ENCODE measurements around the gene HIVEP1. TPM values are rescaled to one million over a fixed set of nuclear protein-coding genes. Genes with fewer than 3 reads are reported as not detected.

HIVEP1 gene
- total and polyA plus RNA-seq, 3 donors from 2014 or later = 15.5 to 53.3 (median 44.1) TPM

GRCh38 chr6:12024699-12025434 is 12.8 kb downstream of the HIVEP1 start:
- Histone ChIP-seq H3K36me3 (ENCODE audit: low read depth, missing control alignments) (no peaks in the 10 kb centered on the region), H3K27me3 (no peaks in the 10 kb centered on the region), H3K9me3 (no peaks in the 10 kb centered on the region), H3K4me3 (no peak overlapping the region), H3K27ac (no peak overlapping the region), H3K4me1 (no peaks in the 10 kb centered on the region)
- 94% methylated on average over 4 of the region's 4 CpGs for WGBS, 2 donors
- intact Hi-C loops (cut with DNase I; ENCODE audit: low total_unique reads) = no loop called here
- TF ChIP-seq POLR2A (IDR thresholded peaks at IDR 0.05) = no peak
- no peak for DNase-seq

- no peaks in the 10 kb centered on the region for H3K4me1 ChIP-seq
- WGBS, 2 donors = 73 to 79% methylated on average over 4 of the region's 4 CpGs
Observed at GRCh38 chr6:12026120-12026519, 14.0 kb downstream of the HIVEP1 start.

DNA sequence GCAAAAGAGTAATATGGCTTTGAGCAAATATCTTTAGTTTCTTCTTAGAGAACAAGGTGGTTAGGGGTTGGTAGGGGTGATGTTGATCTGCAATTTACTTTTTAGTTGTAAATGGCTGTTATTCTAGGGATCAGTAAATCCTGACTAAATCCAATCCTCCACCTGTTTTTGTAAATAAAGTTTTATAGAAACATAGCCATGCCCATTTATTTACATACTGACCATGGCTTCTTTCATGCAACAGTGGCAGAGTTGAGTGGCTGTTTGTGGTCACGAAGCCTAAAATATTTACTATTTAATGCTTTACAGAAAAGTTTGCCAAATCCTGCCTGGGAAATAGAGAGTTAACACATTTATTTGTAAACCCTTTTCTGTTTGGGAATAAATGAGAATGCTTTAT is 14.7 kb downstream of the HIVEP1 start:
- H3K4me1 ChIP-seq = no peaks in the 10 kb centered on the region
- intact Hi-C loops (cut with DNase I; ENCODE audit: low total_unique reads) = no loop called here
- WGBS, 2 donors = 90 to 93% methylated on average over 1 of the region's 1 CpG
- no peaks in the 10 kb centered on the region for H3K27me3 ChIP-seq
- no peaks in the 10 kb centered on the region for H3K36me3 ChIP-seq (ENCODE audit: low read depth, missing control alignments)
- H3K27ac ChIP-seq = no peak overlapping the region
- DNase-seq = no peak
- H3K9me3 ChIP-seq = no peaks in the 10 kb centered on the region
- TF ChIP-seq CTCF (IDR thresholded peaks at IDR 0.05) (no peak), POLR2A (IDR thresholded peaks at IDR 0.05) (no peak)
- H3K4me3 ChIP-seq = no peak overlapping the region

More at GRCh38 chr6:12026120-12026519, 14.0 kb downstream of the HIVEP1 start:
- no peak for TF ChIP-seq CTCF (IDR thresholded peaks at IDR 0.05)
- no peak for TF ChIP-seq POLR2A (IDR thresholded peaks at IDR 0.05)
- Histone ChIP-seq H3K9me3 (no peaks in the 10 kb centered on the region), H3K27me3 (no peaks in the 10 kb centered on the region), H3K36me3 (ENCODE audit: low read depth, missing control alignments) (no peaks in the 10 kb centered on the region), H3K27ac (no peak overlapping the region), H3K4me3 (no peak overlapping the region)
- intact Hi-C loops (cut with DNase I; ENCODE audit: low total_unique reads) = no loop called here
- DNase-seq = no peak

DNA sequence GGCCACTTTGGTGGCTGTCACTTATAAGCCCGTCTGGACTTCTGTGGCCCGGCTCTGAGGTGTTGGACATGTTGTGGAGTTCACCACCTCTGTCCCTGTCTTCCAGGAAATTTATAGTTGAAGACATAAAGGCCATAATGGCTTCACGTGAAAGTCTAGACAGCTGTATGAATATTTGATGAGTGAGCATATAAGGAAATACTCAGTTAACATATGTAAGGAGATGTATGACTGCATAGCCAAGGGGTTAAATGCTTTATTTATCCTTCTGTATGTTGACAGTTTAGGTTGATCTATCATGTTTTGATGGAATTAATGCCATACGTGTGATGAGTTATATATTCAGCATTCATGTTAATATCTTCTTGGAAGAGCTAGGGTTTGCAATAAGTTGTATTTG is 16.1 kb downstream of the HIVEP1 start:
- no peak for TF ChIP-seq CTCF (IDR thresholded peaks at IDR 0.05)
- Histone ChIP-seq H3K9me3 (no peaks in the 10 kb centered on the region), H3K4me3 (no peak overlapping the region), H3K27ac (no peak overlapping the region), H3K36me3 (ENCODE audit: low read depth, missing control alignments) (no peaks in the 10 kb centered on the region), H3K4me1 (no peaks in the 10 kb centered on the region), H3K27me3 (no peaks in the 10 kb centered on the region)
- intact Hi-C loops (cut with DNase I; ENCODE audit: low total_unique reads) = no loop called here
- DNase-seq = no peak
- WGBS, 2 donors = 90 to 95% methylated on average over 4 of the region's 4 CpGs

DNA sequence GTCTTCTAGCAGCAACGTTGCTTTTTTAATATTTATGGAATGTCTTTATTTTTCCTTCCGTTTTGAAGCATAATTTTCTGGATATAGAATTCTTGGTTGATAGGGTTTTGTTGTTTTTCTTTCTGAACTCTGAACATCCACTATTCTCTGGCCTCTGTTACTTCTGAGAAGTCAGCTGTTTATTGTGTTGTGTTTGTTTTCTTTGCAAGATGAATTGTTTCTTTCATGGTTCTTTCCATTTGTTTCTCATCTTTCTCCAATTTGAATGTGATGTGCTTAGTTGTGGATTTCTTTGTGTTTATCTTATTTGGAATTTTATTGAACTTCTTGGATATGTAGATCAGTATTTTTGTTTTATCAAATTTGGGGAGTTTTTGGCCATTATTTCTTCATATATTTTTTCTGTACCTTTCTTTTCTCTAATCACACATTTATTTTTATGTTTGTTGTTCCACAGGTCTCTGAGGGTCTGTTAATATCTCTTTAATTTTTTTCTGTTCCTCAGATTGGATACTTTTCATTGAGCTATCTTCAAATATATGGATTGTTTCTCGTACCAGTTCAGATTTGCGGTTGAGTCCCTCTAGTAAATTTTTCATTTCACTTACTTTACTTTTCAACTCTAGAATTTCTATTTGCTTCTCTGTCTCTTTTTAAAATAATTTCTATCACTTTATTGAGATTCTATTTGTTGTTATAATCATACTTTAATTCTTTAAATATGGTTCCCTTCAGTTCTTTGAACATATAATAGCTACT is 18.0 kb downstream of the HIVEP1 start:
- peaks cover 9% of the 10 kb centered on the region for H3K4me1 ChIP-seq
- intact Hi-C loops (cut with DNase I; ENCODE audit: low total_unique reads) = no loop called here
- no peaks in the 10 kb centered on the region for H3K36me3 ChIP-seq (ENCODE audit: low read depth, missing control alignments)
- no peak overlapping the region for H3K27ac ChIP-seq
- WGBS, 2 donors = 85 to 95% methylated on average over 4 of the region's 4 CpGs
- no peaks in the 10 kb centered on the region for H3K9me3 ChIP-seq
- no peak overlapping the region for H3K4me3 ChIP-seq
- H3K27me3 ChIP-seq = no peaks in the 10 kb centered on the region
- no peak for TF ChIP-seq CTCF (IDR thresholded peaks at IDR 0.05)
- TF ChIP-seq POLR2A (IDR thresholded peaks at IDR 0.05) = no peak
- no peak for DNase-seq

All from testis (tissue), 3 donors.